GM12873 (cell line): ENCODE measurements around the gene ZCWPW1.

Experiments
- CTCF ChIP-seq: IDR thresholded peaks from 2 replicates; pipeline ENCODE4 v1.5.1; 2012; ENCODE audit warnings: low read depth, mild to moderate bottlenecking, moderate library complexity, low read length, control low read depth; ENCODE audit not compliant: insufficient read depth; ENCODE audit errors: missing control alignments

Gene ZCWPW1

GRCh38 chr7:100435401-100436304, 7.2 kb upstream of the ZCWPW1 start:
- TF ChIP-seq CTCF: no peak

- TF ChIP-seq CTCF: no peak
Measured at GRCh38 chr7:100434297-100435144, 6.0 kb upstream of the ZCWPW1 start.

- no peak for TF ChIP-seq CTCF
Measured at GRCh38 chr7:100433592-100434296, 5.2 kb upstream of the ZCWPW1 start.

- TF ChIP-seq CTCF: no peak
Measured at GRCh38 chr7:100433276-100433591, 4.7 kb upstream of the ZCWPW1 start.

- no peak for TF ChIP-seq CTCF
Measured at GRCh38 chr7:100432621-100433275, 4.2 kb upstream of the ZCWPW1 start.

GRCh38 chr7:100432053-100432452, 3.5 kb upstream of the ZCWPW1 start:
- TF ChIP-seq CTCF: no peak
